K562 (cell line): ENCODE data around the gene BCL6B. TPM values are rescaled to one million over a fixed set of nuclear protein-coding genes. Genes with fewer than 3 reads are reported as not detected.

ENCODE experiments used
- ATAC-seq: fragments of 200-7000 bp; cut with Tn5 transposase; 3 replicates; pipeline ENCODE4 v1.9.1; 2020; ENCODE audit warnings: moderate library complexity
- BruUV-seq: library from RNA; stranded (reverse); fragments of 400-500 nt; replicated peaks from 2 replicates; lab custom pipeline; 2021; lab: Mats Ljungman, UMichigan
- CTCF ChIA-PET: fragments of 300-600 bp; formaldehyde crosslinking; extraction: SDS; loops from one replicate; lab custom pipeline; 2021; ENCODE audit warnings: low intra/inter-chr PET ratio; lab: Yijun Ruan, JAX
- POLR2A ChIA-PET: fragments of 300-600, 350-650 bp; sonication (Branson Sonifier 250); formaldehyde crosslinking; extraction: SDS; loops from one replicate; lab custom pipeline; 2021; ENCODE audit warnings: antibody characterized with exemption, inconsistent platforms; lab: Yijun Ruan, JAX
- DNase-seq, 4 experiments: peaks; one replicate each; pipeline versions ENCODE4 v3.0.0 to v3.0.0-alpha.2; 2011 to 2018; ENCODE audit warnings: low spot score in 3 of 4, mixed read lengths in 3 of 4; ENCODE audit errors: extremely low read depth in 1 of 4
- FAIRE-seq: peaks from 2 replicates; lab custom pipeline; 2011; peaks lifted over from hg19 to GRCh38; lab: Jason Lieb, UNC
- H2AFZ ChIP-seq: 2 replicates; pipeline ENCODE4 v1.6.0; 2011; ENCODE audit warnings: low read depth, low read length, control low read depth, inconsistent platforms
- H3K27ac ChIP-seq: fragments of 200-600 bp; 3 replicates; pipeline ENCODE4 v1.8.0; 2011; ENCODE audit warnings: low read depth, mild to moderate bottlenecking, control low read depth, inconsistent platforms, low read length, moderate library complexity, mixed read lengths; ENCODE audit errors: extremely low read depth
- H3K27me3 ChIP-seq, 2 experiments: fragments of 300-600 bp in 1 of 2; 2 replicates in 1 of 2; 3 replicates in 1 of 2; pipeline versions ENCODE4 v1.6.0 to v1.8.0; 2011; ENCODE audit warnings: inconsistent platforms in 2 of 2, low read length in 2 of 2, mild to moderate bottlenecking in 1 of 2, mixed read lengths in 1 of 2, moderate library complexity in 1 of 2; ENCODE audit not compliant: control insufficient read depth in 2 of 2, insufficient read depth in 2 of 2
- H3K36me3 ChIP-seq: fragments of 300-600 bp; 3 replicates; pipeline ENCODE4 v1.8.0; 2011; ENCODE audit warnings: mild to moderate bottlenecking, low read length, inconsistent platforms; ENCODE audit not compliant: control insufficient read depth, insufficient read depth
- H3K4me1 ChIP-seq, 2 experiments: fragments of 200-600 bp in 1 of 2; replicated peaks in 1 of 2; 2 replicates in 1 of 2; 3 replicates in 1 of 2; pipeline versions ENCODE4 v1.5.1 to v1.8.0; 2011; ENCODE audit warnings: inconsistent platforms in 2 of 2, low read length in 2 of 2, mild to moderate bottlenecking in 1 of 2, mixed read lengths in 1 of 2, moderate library complexity in 1 of 2; ENCODE audit not compliant: control insufficient read depth in 2 of 2, insufficient read depth in 2 of 2
- H3K4me2 ChIP-seq: 2 replicates; pipeline ENCODE4 v1.6.1; 2011; ENCODE audit warnings: low read length, control low read depth, inconsistent platforms, mixed read lengths; ENCODE audit not compliant: insufficient read depth
- H3K4me3 ChIP-seq: fragments of 200-600 bp; sonication (generic), shearing (Covaris generic); 2 replicates; pipeline ENCODE4 v1.5.1; 2016; ENCODE audit warnings: control low read depth, inconsistent platforms
- H3K79me2 ChIP-seq: fragments of 200-600 bp; 3 replicates; pipeline ENCODE4 v1.8.0; 2011; ENCODE audit warnings: low read length, inconsistent platforms; ENCODE audit not compliant: control insufficient read depth, insufficient read depth
- H3K9ac ChIP-seq, 2 experiments: 2 replicates each; pipeline versions ENCODE4 v1.6.0 to v1.6.1; 2011; ENCODE audit warnings: low read depth in 2 of 2, low read length in 2 of 2, control low read depth in 1 of 2, inconsistent platforms in 1 of 2, mild to moderate bottlenecking in 1 of 2, mixed read lengths in 1 of 2; ENCODE audit not compliant: insufficient read depth in 1 of 2
- H3K9me1 ChIP-seq: one replicate; pipeline ENCODE4 v1.6.0; 2011; ENCODE audit warnings: inconsistent platforms, mild to moderate bottlenecking, low read length, moderate library complexity; ENCODE audit not compliant: control insufficient read depth, insufficient read depth
- H3K9me3 ChIP-seq: replicated peaks from 2 replicates; pipeline ENCODE4 v1.5.1; 2011; ENCODE audit warnings: low read depth, low read length, inconsistent platforms; ENCODE audit not compliant: control insufficient read depth, insufficient read depth
- H4K20me1 ChIP-seq: replicated peaks from 2 replicates; pipeline ENCODE4 v1.6.1; 2011; ENCODE audit warnings: low read length, inconsistent platforms, mixed read lengths; ENCODE audit not compliant: control insufficient read depth, insufficient read depth
- BRD9 ChIP-seq: fragments of 450-650 bp; IDR thresholded peaks from 2 replicates; pipeline ENCODE4 v1.6.1; 2018; ENCODE audit warnings: low read depth; ENCODE audit not compliant: partially characterized antibody
- E2F1 ChIP-seq: sonication (generic); formaldehyde crosslinking; IDR thresholded peaks from 2 replicates; pipeline ENCODE4 v1.8.1; 2023; ENCODE audit warnings: mild to moderate bottlenecking, missing genetic modification reagents, moderate library complexity
- HNRNPUL1 ChIP-seq: fragments of 200-400 bp; formaldehyde crosslinking; IDR thresholded peaks from 2 replicates; pipeline ENCODE4 v1.6.1; 2017; ENCODE audit warnings: low read length
- NCOA4 ChIP-seq: fragments of 450-650 bp; IDR thresholded peaks from 2 replicates; pipeline ENCODE4 v1.6.1; 2018; ENCODE audit warnings: mild to moderate bottlenecking; ENCODE audit not compliant: partially characterized antibody
- NELFE ChIP-seq: IDR thresholded peaks from 2 replicates; pipeline ENCODE4 v1.6.1; 2011; ENCODE audit warnings: mild to moderate bottlenecking; ENCODE audit not compliant: insufficient read depth, insufficient read length
- SIN3A ChIP-seq, 2 experiments: fragments of 150-350 bp in 1 of 2; IDR thresholded peaks; 2 replicates each; pipeline ENCODE4 v1.6.1; 2011 to 2016; ENCODE audit warnings: borderline replicate concordance in 2 of 2, low read depth in 2 of 2, low read length in 2 of 2, mild to moderate bottlenecking in 2 of 2, moderate library complexity in 2 of 2; ENCODE audit not compliant: control insufficient read depth in 1 of 2
- SNIP1 ChIP-seq: fragments of 450-650 bp; IDR thresholded peaks from 2 replicates; pipeline ENCODE4 v1.7.1; 2017; ENCODE audit warnings: low read depth, mild to moderate bottlenecking
- SP1 ChIP-seq: sonication (generic); formaldehyde crosslinking; IDR thresholded peaks from 2 replicates; pipeline ENCODE4 v1.8.1; 2022; ENCODE audit warnings: mild to moderate bottlenecking, missing genetic modification reagents
- U2AF1 ChIP-seq: fragments of 200-400 bp; formaldehyde crosslinking; optimal IDR thresholded peaks from 2 replicates; pipeline ENCODE3; 2017; ENCODE audit warnings: mild to moderate bottlenecking, low read depth, low read length, moderate library complexity
- ZBTB12 ChIP-seq: fragments of 250-450 bp; sonication (Bioruptor Pico); IDR thresholded peaks from 2 replicates; pipeline ENCODE4 v1.4.0; 2020
- ZNF224 ChIP-seq: sonication (generic); formaldehyde crosslinking; IDR thresholded peaks from 2 replicates; pipeline ENCODE4 v1.8.0; 2022; ENCODE audit warnings: mild to moderate bottlenecking, missing genetic modification reagents
- ZNF253 ChIP-seq: fragments of 250-450 bp; sonication (Bioruptor Pico); conservative IDR thresholded peaks from 2 replicates; pipeline ENCODE4 v1.6.1; 2021; ENCODE audit warnings: mild to moderate bottlenecking
- ZNF551 ChIP-seq: fragments of 250-450 bp; sonication (Bioruptor Pico); IDR thresholded peaks from 2 replicates; pipeline ENCODE4 v1.5.0; 2021; ENCODE audit warnings: mild to moderate bottlenecking, moderate library complexity
- WGBS: fragments of 100-300 bp; shearing (Covaris generic); methylation state at CpG from one replicate; pipeline ENCODE4 v1.1.6; 2016; ENCODE audit warnings: low coverage, mixed read lengths; ENCODE audit not compliant: insufficient coverage; ENCODE audit errors: missing lambda C conversion rate; 5-methylcytosine and 5-hydroxymethylcytosine counted together
- in situ Hi-C: fragments of 300-500 bp; cut with MboI; formaldehyde crosslinking; loops from 4 replicates; pipeline ENCODE4 v1.15.0; 2018; ENCODE audit warnings: inconsistent platforms, mixed read lengths
- intact Hi-C: fragments of 100-400 bp; cut with micrococcal nuclease; formaldehyde crosslinking; loops from 2 replicates; pipeline ENCODE4 v1.14.2; 2022
- polyA plus RNA-seq, 8 experiments: library from polyadenylated mRNA; depleted of rRNA in 4 of 8; stranded (reverse) in 5 of 8; unstranded in 3 of 8; fragments of >200 nt; fragmentation: Nextera tagmentation in 2 of 8; fragmentation: Illumina TruSeq in 1 of 8; extraction: Ambion mirVana in 2 of 8; extraction: Trizol in 1 of 8; gene quantifications; 2 replicates each; pipeline versions ENCODE4 v1.2.1 to v1.2.3, GENCODE V29; 2011 to 2014; ENCODE audit warnings: inconsistent platforms in 1 of 8, missing spikeins in 1 of 8
- total RNA-seq, 7 experiments: library from RNA; depleted of rRNA in 6 of 7; stranded (reverse); fragments of >200 nt in 6 of 7; fragmentation: Illumina TruSeq in 2 of 7; extraction: Trizol in 2 of 7; gene quantifications; 2 replicates each; pipeline versions ENCODE4 v1.2.1 to v1.2.3, GENCODE V29; 2011 to 2021; ENCODE audit warnings: low replicate concordance in 1 of 7
- TF ChIP-seq, protein P1 (sequence below): sonication (generic); formaldehyde crosslinking; IDR thresholded peaks from 2 replicates; pipeline ENCODE4 v1.8.0; 2023; ENCODE audit warnings: mild to moderate bottlenecking, missing genetic modification reagents

The BCL6B gene
- total and polyA plus RNA-seq, 9 of the 15 experiments (the other 6 are each of a cell fraction or from before 2014, with no cell fraction given), result 0.89 to 5.0 (median 3.6) TPM

DNA sequence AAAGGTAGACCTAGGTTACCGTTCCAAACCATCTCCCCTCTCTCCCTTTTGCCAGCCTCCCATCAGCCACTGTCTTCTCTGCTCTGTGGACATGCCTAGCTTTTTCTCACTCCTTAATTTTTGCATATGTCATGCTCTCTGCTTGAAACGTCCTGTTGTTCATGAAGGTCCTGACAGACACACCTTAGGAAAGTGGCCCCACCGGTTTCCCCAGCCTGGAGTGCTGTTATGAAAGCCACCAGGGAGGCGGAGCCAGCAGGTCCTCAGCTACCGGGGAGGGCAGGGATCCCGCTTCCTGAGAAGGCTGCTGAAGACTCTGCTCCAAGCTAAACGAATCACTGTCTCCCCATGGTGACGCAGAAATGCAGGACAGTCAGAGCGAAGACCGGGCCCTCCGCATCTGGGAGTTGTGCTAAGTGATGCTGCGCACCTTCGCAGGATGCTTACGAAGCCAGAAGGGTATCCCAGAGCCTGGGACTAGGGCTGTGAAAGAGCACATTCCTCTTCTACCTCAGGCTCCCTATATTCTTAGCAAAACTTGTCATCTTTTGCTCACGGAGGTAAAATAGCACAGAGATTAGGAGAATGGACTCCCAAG is 23.4 kb downstream of the BCL6B start:
- Histone ChIP-seq H3K9me3 (no peaks in the 10 kb centered on the region), H3K9ac (0 out of 4 replicates have a peak overlapping the region, but pooled peaks of 1 of the 2 experiments have one; percentile 29), H2AFZ (peak overlapping the region; percentile 30), H3K36me3 (no peaks in the 10 kb centered on the region), H3K27ac (no peak overlapping the region), H3K4me2 (peak overlapping the region; percentile 57), H3K4me3 (no peak overlapping the region), H4K20me1 (no peaks in the 10 kb centered on the region), H3K4me1 (peaks cover 0 to 26% of the 10 kb centered on the region in 2 experiments; a peak in 4 of 5 replicates), H3K27me3 (peaks cover 0 to 6% of the 10 kb centered on the region in 2 experiments; a peak in 4 of 5 replicates), H3K79me2 (no peaks in the 10 kb centered on the region), H3K9me1 (no peaks in the 10 kb centered on the region)
- ATAC-seq, result peak; percentile 61
- intact Hi-C loops, result loop anchor here (1.0 kb wide), 1 partner anchor 90 kb away; no protein-coding TSS in a partner anchor
- no peak for FAIRE-seq
- in situ Hi-C loops, result loop anchor here (10.0 to 25.0 kb wide), 2 partner anchors 289 to 516 kb away; partner anchors contain the start of genes ACAP1, SENP3 and TNFSF13
- BruUV-seq, result no TSS peak
- WGBS, result 27% methylated on average over 12 of the region's 15 CpGs
- CTCF ChIA-PET, result interaction anchor here (0.7 to 3.6 kb wide), 3 partner anchors 89 to 131 kb away, joined by 3 to 41 read pairs (median 11); no protein-coding TSS in a partner anchor
- POLR2A ChIA-PET, result interaction anchor here (1.0 to 3.2 kb wide), 4 partner anchors 10 to 139 kb away, joined by 3 to 10 read pairs (median 4); partner anchors contain the start of gene SLC16A13
- no peak for DNase-seq
- no peak for TF ChIP-seq NCOA4
- TF ChIP-seq, protein P1, sequence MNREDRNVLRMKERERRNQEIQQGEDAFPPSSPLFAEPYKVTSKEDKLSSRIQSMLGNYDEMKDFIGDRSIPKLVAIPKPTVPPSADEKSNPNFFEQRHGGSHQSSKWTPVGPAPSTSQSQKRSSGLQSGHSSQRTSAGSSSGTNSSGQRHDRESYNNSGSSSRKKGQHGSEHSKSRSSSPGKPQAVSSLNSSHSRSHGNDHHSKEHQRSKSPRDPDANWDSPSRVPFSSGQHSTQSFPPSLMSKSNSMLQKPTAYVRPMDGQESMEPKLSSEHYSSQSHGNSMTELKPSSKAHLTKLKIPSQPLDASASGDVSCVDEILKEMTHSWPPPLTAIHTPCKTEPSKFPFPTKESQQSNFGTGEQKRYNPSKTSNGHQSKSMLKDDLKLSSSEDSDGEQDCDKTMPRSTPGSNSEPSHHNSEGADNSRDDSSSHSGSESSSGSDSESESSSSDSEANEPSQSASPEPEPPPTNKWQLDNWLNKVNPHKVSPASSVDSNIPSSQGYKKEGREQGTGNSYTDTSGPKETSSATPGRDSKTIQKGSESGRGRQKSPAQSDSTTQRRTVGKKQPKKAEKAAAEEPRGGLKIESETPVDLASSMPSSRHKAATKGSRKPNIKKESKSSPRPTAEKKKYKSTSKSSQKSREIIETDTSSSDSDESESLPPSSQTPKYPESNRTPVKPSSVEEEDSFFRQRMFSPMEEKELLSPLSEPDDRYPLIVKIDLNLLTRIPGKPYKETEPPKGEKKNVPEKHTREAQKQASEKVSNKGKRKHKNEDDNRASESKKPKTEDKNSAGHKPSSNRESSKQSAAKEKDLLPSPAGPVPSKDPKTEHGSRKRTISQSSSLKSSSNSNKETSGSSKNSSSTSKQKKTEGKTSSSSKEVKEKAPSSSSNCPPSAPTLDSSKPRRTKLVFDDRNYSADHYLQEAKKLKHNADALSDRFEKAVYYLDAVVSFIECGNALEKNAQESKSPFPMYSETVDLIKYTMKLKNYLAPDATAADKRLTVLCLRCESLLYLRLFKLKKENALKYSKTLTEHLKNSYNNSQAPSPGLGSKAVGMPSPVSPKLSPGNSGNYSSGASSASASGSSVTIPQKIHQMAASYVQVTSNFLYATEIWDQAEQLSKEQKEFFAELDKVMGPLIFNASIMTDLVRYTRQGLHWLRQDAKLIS, result no peak
- no peak for TF ChIP-seq U2AF1
- no peak for TF ChIP-seq ZNF224 (CRISPR knock-in tag)
- no peak for TF ChIP-seq E2F1
- no peak for TF ChIP-seq SP1 (CRISPR knock-in tag)
- TF ChIP-seq ZBTB12, result no peak
- no peak for TF ChIP-seq ZNF253
- no peak for TF ChIP-seq SIN3A (IDR thresholded peaks at IDR 0.05; ENCODE audit: borderline replicate concordance in 2 of 2, control insufficient read depth in 1 of 2, low read depth in 2 of 2, low read length in 2 of 2)
- TF ChIP-seq ZNF551, result no peak
- TF ChIP-seq BRD9, result no peak
- TF ChIP-seq NELFE, result no peak
- no peak for TF ChIP-seq HNRNPUL1
- no peak for TF ChIP-seq SNIP1
